Natural killer cell (primary cell): ENCODE measurements around the gene ZNF790. TPM values are rescaled to one million over a fixed set of nuclear protein-coding genes. Genes with fewer than 3 reads are reported as not detected.

Source experiments
- ATAC-seq, 3 donors: fragments of 150-1000 bp in 2 of 3; fragments of 200-7000 bp in 1 of 3; cut with Tn5 transposase; 1 replicate in 1 of 3; 2 replicates in 2 of 3; pipeline ENCODE4 v1.10.0; 2021; ENCODE audit warnings: mild to moderate bottlenecking in 2 of 3, moderate library complexity in 2 of 3
- DNase-seq, 2 donors: peaks; one replicate each; pipeline versions ENCODE4 v3.0.0 to v3.0.0-alpha.2; 2013 to 2021; ENCODE audit warnings: mixed read lengths in 1 of 2
- H3K27ac ChIP-seq: one replicate; pipeline ENCODE4 v1.5.1; 2013; ENCODE audit warnings: mild to moderate bottlenecking, low read length
- H3K27me3 ChIP-seq: one replicate; pipeline ENCODE4 v1.6.1; 2013; ENCODE audit warnings: low read length; ENCODE audit not compliant: control insufficient read depth, insufficient read depth
- H3K36me3 ChIP-seq: one replicate; pipeline ENCODE4 v1.6.1; 2013; ENCODE audit warnings: low read length; ENCODE audit not compliant: control insufficient read depth, insufficient read depth
- H3K4me1 ChIP-seq: one replicate; pipeline ENCODE4 v1.6.1; 2013; ENCODE audit warnings: low read length; ENCODE audit not compliant: control insufficient read depth, insufficient read depth
- H3K4me3 ChIP-seq: one replicate; pipeline ENCODE4 v1.5.1; 2013; ENCODE audit warnings: low read length
- H3K9me3 ChIP-seq: one replicate; pipeline ENCODE4 v1.6.1; 2013; ENCODE audit warnings: low read length; ENCODE audit not compliant: control insufficient read depth, insufficient read depth
- H3K27ac Mint-ChIP-seq, 2 donors: one replicate each; pipeline ENCODE4 v1.8.0; 2022; ENCODE audit warnings: mild to moderate bottlenecking in 2 of 2, mixed read lengths in 2 of 2, moderate library complexity in 1 of 2
- H3K27me3 Mint-ChIP-seq, 2 donors: one replicate each; pipeline ENCODE4 v1.8.0; 2022; ENCODE audit warnings: low read depth in 2 of 2, mixed read lengths in 2 of 2
- H3K36me3 Mint-ChIP-seq: one replicate; pipeline ENCODE4 v1.8.0; 2022; ENCODE audit warnings: mixed read lengths
- H3K4me1 Mint-ChIP-seq, 2 donors: one replicate each; pipeline ENCODE4 v1.8.0; 2022; ENCODE audit warnings: mixed read lengths in 2 of 2
- H3K4me3 Mint-ChIP-seq: one replicate; pipeline ENCODE4 v1.8.0; 2022; ENCODE audit warnings: mild to moderate bottlenecking, moderate library complexity, mixed read lengths
- H3K9me3 Mint-ChIP-seq, 2 donors: one replicate each; pipeline ENCODE4 v1.8.0; 2022; ENCODE audit warnings: mixed read lengths in 2 of 2
- WGBS: methylation state at CpG from one replicate; pipeline ENCODE4 v1.1.7; 2013; ENCODE audit warnings: missing lambda C conversion rate; ENCODE audit not compliant: insufficient coverage; 5-methylcytosine and 5-hydroxymethylcytosine counted together
- intact Hi-C: fragments of 100-400 bp; cut with micrococcal nuclease; formaldehyde crosslinking; loops from one replicate; pipeline ENCODE4 v1.14.2; 2022
- total RNA-seq, 4 donors: library from RNA; stranded (reverse); fragments of 120-200 nt in 1 of 4; gene quantifications; one replicate each; pipeline versions ENCODE4 v1.2.3 to v1.2.4, GENCODE V29; 2013 to 2022
- TF ChIP-seq, protein P1 (sequence below): fragments of 200-600 bp; IDR thresholded peaks from one replicate; pipeline ENCODE4 v1.8.0; 2022; ENCODE audit warnings: antibody characterized with exemption

The ZNF790 gene
- total RNA-seq, 3 donors from 2014 or later (not counting 1 experiment from before 2014, with no cell fraction given): 2.6 to 6.8 (median 5.0) TPM

DNA sequence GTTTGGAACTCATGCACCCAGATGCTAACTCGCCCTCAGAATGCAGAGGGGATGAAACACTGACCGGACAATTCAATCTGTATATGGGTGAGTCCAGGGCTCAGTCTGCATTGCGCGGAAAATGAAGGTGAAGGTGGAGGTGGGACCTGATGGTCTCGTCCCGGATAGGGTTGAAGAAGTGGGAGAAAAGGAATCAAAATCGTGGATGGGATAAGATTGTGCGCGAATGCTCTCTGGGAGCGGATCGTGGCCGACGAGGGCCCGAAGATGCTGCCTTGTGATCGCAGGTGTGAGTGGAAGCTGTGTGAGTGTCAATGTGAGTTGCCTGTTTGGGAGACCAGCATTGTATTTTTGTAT, 65.0 kb downstream of the ZNF790 start:
- H3K27ac Mint-ChIP-seq: peak overlapping the region; percentile 95 to 97
- intact Hi-C loops: loop anchor here (1.0 to 10.0 kb wide), 8 partner anchors 24 to 558 kb away; partner anchors contain the start of genes ZFP14, ZNF146, ZNF260 and ZNF420
- Histone ChIP-seq H3K4me1 (peaks cover 19% of the 10 kb centered on the region), H3K9me3 (peaks cover 17% of the 10 kb centered on the region), H3K36me3 (no peaks in the 10 kb centered on the region), H3K27me3 (no peaks in the 10 kb centered on the region), H3K4me3 (peak overlapping the region; percentile 67), H3K27ac (no peak overlapping the region)
- H3K36me3 Mint-ChIP-seq: no peaks in the 10 kb centered on the region
- no peak for DNase-seq
- H3K27me3 Mint-ChIP-seq: no peaks in the 10 kb centered on the region
- peaks cover 2 to 3% of the 10 kb centered on the region in 2 donors for H3K9me3 Mint-ChIP-seq
- no peak for ATAC-seq
- WGBS: 6% methylated on average over 15 of the region's 15 CpGs
- peak overlapping the region; percentile 100 for H3K4me3 Mint-ChIP-seq
- TF ChIP-seq, protein P1, sequence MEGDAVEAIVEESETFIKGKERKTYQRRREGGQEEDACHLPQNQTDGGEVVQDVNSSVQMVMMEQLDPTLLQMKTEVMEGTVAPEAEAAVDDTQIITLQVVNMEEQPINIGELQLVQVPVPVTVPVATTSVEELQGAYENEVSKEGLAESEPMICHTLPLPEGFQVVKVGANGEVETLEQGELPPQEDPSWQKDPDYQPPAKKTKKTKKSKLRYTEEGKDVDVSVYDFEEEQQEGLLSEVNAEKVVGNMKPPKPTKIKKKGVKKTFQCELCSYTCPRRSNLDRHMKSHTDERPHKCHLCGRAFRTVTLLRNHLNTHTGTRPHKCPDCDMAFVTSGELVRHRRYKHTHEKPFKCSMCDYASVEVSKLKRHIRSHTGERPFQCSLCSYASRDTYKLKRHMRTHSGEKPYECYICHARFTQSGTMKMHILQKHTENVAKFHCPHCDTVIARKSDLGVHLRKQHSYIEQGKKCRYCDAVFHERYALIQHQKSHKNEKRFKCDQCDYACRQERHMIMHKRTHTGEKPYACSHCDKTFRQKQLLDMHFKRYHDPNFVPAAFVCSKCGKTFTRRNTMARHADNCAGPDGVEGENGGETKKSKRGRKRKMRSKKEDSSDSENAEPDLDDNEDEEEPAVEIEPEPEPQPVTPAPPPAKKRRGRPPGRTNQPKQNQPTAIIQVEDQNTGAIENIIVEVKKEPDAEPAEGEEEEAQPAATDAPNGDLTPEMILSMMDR: no peak
- H3K4me1 Mint-ChIP-seq: peaks cover 26 to 27% of the 10 kb centered on the region in 2 donors

GRCh38 chr19:36772311-36773222, 65.6 kb downstream of the ZNF790 start, which contains the start of gene ZNF850:
Gene ZNF850, minus strand, starts transcription at chr19:36772807. Its CDS starts 10,201 bp downstream, at chr19:36762606.
- Histone ChIP-seq H3K27ac (peak within 1 kb of the TSS; percentile 56), H3K4me3 (peak within 1 kb of the TSS; percentile 67), H3K4me1 (peaks cover 19% of the 10 kb centered on the region), H3K9me3 (peaks cover 17% of the 10 kb centered on the region), H3K36me3 (no peaks in the 10 kb centered on the region), H3K27me3 (no peaks in the 10 kb centered on the region)
- Mint-ChIP-seq H3K4me1 (peaks cover 26 to 27% of the 10 kb centered on the region in 2 donors), H3K27ac (peak within 1 kb of the TSS; percentile 95 to 97), H3K9me3 (peaks cover 2 to 3% of the 10 kb centered on the region in 2 donors), H3K4me3 (peak within 1 kb of the TSS; percentile 100), H3K27me3 (no peaks in the 10 kb centered on the region), H3K36me3 (no peaks in the 10 kb centered on the region)
- WGBS: under 1% methylated on average over 57 of the region's 57 CpGs
- TF ChIP-seq, protein P1: no peak
- DNase-seq (peak; percentile 91 to 97), ATAC-seq (peak; percentile 90 to 93 (median 91))
- intact Hi-C loops: loop anchor here (1.0 to 10.0 kb wide), 11 partner anchors 25 to 558 kb away; partner anchors contain the start of genes ZFP14, ZNF146, ZNF260 and ZNF345

- ATAC-seq (no peak), DNase-seq (peak in 1 of 2 donors; percentile 24)
- no peaks in the 10 kb centered on the region for H3K27me3 ChIP-seq
- H3K27ac ChIP-seq: no peak overlapping the region
- Mint-ChIP-seq H3K36me3 (no peaks in the 10 kb centered on the region), H3K27ac (peak overlapping the region; percentile 95 to 97), H3K4me1 (peaks cover 26 to 27% of the 10 kb centered on the region in 2 donors), H3K4me3 (peak overlapping the region; percentile 100), H3K27me3 (no peaks in the 10 kb centered on the region), H3K9me3 (peaks cover 2 to 3% of the 10 kb centered on the region in 2 donors)
- H3K4me3 ChIP-seq: peak overlapping the region; percentile 67
- TF ChIP-seq, protein P1: no peak
- peaks cover 11% of the 10 kb centered on the region for H3K9me3 ChIP-seq
- H3K36me3 ChIP-seq: no peaks in the 10 kb centered on the region
- peaks cover 19% of the 10 kb centered on the region for H3K4me1 ChIP-seq
- intact Hi-C loops: loop anchor here (1.0 to 10.0 kb wide), 9 partner anchors 67 to 557 kb away; partner anchors contain the start of genes ZFP14, ZNF146, ZNF345 and ZNF420
- 8% methylated on average over 29 of the region's 29 CpGs for WGBS
Observed at GRCh38 chr19:36771261-36772231, 66.6 kb downstream of the ZNF790 start.

Other genes starting within 250 kb of the ZNF790 start
- 1 to 10 TPM; 3.2 to 8.1 (median 4.2) TPM for gene ZNF382, start 233.1 kb downstream of the ZNF790 start, total RNA-seq
- 10 to 100 TPM; 10.3 to 22.3 (median 14.2) TPM for gene ZNF461, start 171.6 kb downstream of the ZNF790 start, total RNA-seq
- 10 to 100 TPM in 2 of 3 donors, 1 to 10 TPM in 1; 5.6 to 11.8 (median 10.5) TPM for gene ZNF567, start 150.8 kb downstream of the ZNF790 start, total RNA-seq
- 1 to 10 TPM; 1.7 to 4.3 (median 4.2) TPM for gene ZNF850, start 65.6 kb downstream of the ZNF790 start, total RNA-seq
- gene ZNF345, start 12.5 kb upstream of the ZNF790 start, total RNA-seq: 10 to 100 TPM in 2 of 3 donors, 1 to 10 TPM in 1; 7.1 to 19.5 (median 10.0) TPM
- gene ZNF829, start 77.9 kb upstream of the ZNF790 start, total RNA-seq: 1 to 10 TPM; 5.5 to 7.6 (median 5.5) TPM
- 10 to 100 TPM in 2 of 3 donors, 1 to 10 TPM in 1; 9.4 to 15.5 (median 15.3) TPM for gene ZNF568, start 77.9 kb upstream of the ZNF790 start, total RNA-seq
- 10 to 100 TPM in 2 of 3 donors, 1 to 10 TPM in 1; 6.4 to 15.6 (median 10.2) TPM for gene ZNF420, start 240.0 kb upstream of the ZNF790 start, total RNA-seq